Skeletal muscle satellite cell (primary cell): Measurements from ENCODE around the gene CRACDL.

Source experiments
- H3K27me3 ChIP-seq: 2 replicates; pipeline ENCODE4 v1.7.0; 2013; ENCODE audit warnings: low read length; ENCODE audit not compliant: control insufficient read depth, insufficient read depth
- H3K36me3 ChIP-seq: 2 replicates; pipeline ENCODE4 v1.7.0; 2013; ENCODE audit warnings: mild to moderate bottlenecking, control low read depth, low read length; ENCODE audit not compliant: insufficient read depth
- H3K4me1 ChIP-seq: 2 replicates; pipeline ENCODE4 v1.7.0; 2013; ENCODE audit warnings: low read length; ENCODE audit not compliant: control insufficient read depth, insufficient read depth
- H3K4me2 ChIP-seq: 2 replicates; pipeline ENCODE4 v1.7.0; 2013; ENCODE audit warnings: mild to moderate bottlenecking, low read length
- H3K4me3 ChIP-seq: 2 replicates; pipeline ENCODE4 v1.7.0; 2013; ENCODE audit warnings: low read length
- H3K9ac ChIP-seq: 2 replicates; pipeline ENCODE4 v1.7.0; 2013; ENCODE audit warnings: mild to moderate bottlenecking, low read depth, low read length, moderate library complexity
- H3K9me3 ChIP-seq: replicated peaks from 2 replicates; pipeline ENCODE4 v1.7.0; 2013; ENCODE audit warnings: mild to moderate bottlenecking, control low read depth, low read length

CRACDL gene

DNA sequence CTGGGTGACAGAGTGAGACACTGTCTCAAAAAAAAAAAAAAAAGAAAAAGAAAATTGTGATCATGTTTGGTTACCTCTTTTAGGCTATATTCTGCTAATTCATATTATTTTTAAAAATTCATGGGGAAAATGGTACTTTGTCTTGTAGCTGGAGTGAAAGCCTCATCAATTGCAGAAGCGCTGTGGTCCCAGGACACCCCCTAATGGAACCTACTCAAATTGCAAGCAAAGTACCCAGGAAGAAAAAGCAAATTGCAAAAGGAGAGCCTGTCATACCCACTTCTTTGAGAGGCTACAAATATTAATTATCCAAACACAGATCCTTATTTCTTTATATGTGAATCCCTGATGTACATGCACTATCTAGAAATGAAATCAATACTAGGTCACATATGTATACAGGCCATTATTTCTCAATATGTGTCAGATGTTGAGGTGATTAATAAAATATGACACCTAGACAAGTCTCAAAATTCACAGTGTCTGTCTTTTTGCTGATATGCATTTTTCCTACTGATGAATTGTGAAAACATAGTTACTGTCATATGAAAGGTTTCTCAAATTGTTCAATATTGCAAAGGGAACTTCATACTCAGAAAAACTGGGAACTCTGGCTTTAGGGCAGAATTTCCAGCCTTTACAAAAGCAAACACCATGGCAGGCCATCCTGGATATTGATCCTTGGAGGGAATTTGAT, 12.6 kb downstream of the CRACDL start:
- Histone ChIP-seq H3K9me3 (no peaks in the 10 kb centered on the region), H3K4me2 (no peak overlapping the region)

DNA sequence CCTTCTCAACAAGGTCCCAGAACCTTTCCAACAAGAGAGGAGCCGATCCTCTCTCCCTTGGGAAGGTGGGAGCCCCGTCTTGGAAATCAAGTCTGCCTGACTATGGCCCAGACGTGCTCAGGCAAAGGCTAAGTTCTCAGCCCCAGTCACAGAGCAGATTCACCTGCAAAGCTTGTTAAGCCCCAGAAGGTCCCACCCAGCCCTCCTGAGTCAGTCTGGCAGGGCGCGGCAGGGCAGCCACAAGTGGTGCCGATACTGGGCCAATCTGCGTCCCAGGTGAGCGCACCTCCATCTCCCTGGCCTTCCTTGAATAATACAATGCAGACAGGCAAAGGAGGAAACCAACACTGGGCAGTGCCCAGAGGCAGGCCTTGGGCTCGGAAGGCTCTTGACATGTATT, 15.0 kb downstream of the CRACDL start:
- H3K9ac ChIP-seq, result no peak overlapping the region
- no peaks in the 10 kb centered on the region for H3K9me3 ChIP-seq
- no peak overlapping the region for H3K4me2 ChIP-seq
- no peak overlapping the region for H3K4me3 ChIP-seq
- no peaks in the 10 kb centered on the region for H3K27me3 ChIP-seq
- H3K36me3 ChIP-seq, result no peaks in the 10 kb centered on the region
- peaks cover 15% of the 10 kb centered on the region for H3K4me1 ChIP-seq

More for the DNA sequence above, 12.6 kb downstream of the CRACDL start:
- Histone ChIP-seq H3K4me1 (peaks cover 10% of the 10 kb centered on the region), H3K36me3 (no peaks in the 10 kb centered on the region), H3K9ac (no peak overlapping the region), H3K27me3 (no peaks in the 10 kb centered on the region), H3K4me3 (no peak overlapping the region)

DNA sequence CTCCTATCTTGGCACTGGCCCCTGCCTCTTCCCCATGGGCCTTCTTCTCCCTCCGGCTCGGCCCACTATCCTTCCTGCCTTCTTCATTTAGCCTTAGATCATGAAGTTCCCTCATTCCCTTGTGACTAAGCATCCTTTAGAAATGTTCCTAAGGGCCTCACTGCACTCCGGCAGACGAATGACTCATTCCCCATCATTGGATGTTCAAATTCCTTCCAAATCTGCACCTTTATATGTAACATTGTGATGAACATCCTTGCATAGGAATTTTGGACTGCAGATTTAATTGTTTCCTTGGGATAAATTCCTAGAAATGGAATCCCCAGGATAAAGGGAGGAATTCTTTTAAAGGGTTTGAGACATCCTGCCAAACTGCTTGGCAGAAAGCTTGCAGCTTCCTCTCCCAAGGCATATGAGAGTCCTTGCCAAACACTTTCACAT, 19.0 kb downstream of the CRACDL start:
- no peaks in the 10 kb centered on the region for H3K27me3 ChIP-seq
- H3K4me2 ChIP-seq, result peak overlapping the region; percentile 40
- no peaks in the 10 kb centered on the region for H3K36me3 ChIP-seq
- no peaks in the 10 kb centered on the region for H3K9me3 ChIP-seq
- peak overlapping the region; percentile 63 for H3K9ac ChIP-seq
- no peak overlapping the region for H3K4me3 ChIP-seq
- H3K4me1 ChIP-seq, result peaks cover 55% of the 10 kb centered on the region

DNA sequence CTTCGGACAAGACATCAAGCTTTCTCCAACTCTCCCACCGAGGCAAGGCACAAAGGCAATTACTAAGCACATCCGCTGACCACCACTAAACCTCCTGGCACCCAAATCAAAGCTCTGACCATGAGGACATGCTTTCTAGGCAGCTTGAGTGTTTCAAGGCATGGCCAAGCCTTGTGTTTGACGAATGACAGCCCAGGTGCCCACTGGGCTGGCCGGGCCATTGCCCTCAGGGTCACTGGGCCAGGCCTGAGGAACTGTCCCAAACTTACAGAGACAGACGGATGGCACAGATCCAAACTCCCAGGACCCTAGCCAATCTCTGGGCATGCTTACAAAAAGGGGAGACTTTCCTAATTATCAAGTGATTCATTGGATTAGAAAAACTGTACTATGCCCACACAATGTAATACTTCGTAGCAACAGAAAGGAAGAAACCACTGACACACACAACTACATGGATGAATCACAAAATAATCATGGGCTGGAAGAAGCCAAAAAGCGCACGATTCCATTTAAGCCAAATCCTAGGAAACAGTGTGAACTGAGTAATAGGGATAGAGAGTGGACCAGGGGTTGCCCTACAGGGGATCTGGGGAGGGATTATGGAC, 20.2 kb downstream of the CRACDL start:
- Histone ChIP-seq H3K4me2 (peak overlapping the region; percentile 32), H3K4me3 (no peak overlapping the region), H3K9me3 (no peaks in the 10 kb centered on the region), H3K36me3 (no peaks in the 10 kb centered on the region), H3K27me3 (no peaks in the 10 kb centered on the region), H3K9ac (no peak overlapping the region), H3K4me1 (peaks cover 67% of the 10 kb centered on the region)

DNA sequence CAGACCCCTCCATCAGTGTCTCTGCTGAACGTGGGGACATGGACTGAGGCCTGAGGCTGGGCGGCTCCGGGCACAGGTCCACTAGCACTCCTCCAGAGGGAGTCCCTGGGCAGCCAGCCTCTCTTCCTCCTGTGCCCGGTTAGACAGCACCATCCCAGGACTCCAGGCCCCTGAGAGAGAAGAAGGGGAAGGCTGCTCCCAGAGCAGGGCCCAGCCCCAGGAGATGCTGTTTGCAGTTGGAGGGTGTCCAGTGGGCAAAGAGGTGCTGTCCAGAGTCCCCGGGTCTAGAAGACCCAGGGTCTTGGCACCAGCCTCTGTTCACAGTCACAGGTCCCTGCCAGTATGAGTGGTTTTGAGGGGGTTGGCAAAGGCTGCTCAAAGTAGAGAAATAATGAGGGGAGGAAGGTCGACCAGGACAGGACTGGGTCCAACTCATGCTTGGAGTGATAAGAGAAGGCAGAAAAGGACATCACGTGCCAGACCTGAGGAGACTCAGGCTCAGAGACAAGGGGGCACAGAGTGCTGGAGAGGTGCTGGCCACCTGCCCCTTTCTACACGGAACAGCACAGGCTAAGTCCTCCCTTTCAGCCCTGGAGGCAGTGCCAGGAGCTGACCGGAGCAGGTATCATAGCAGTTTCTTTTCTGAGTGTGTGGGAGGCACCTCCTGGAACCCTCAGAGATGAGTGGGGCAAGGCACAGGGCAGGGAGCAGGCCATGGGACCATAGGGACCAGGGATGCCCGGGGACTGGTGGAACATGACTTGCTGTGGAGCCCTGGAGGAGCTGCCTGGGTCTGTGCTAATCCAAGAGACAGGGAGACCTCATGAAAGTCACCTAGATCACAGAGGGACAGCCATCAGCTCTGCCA, 21.1 kb downstream of the CRACDL start:
- Histone ChIP-seq H3K36me3 (no peaks in the 10 kb centered on the region), H3K27me3 (no peaks in the 10 kb centered on the region), H3K4me2 (no peak overlapping the region), H3K9me3 (no peaks in the 10 kb centered on the region), H3K4me3 (no peak overlapping the region), H3K9ac (no peak overlapping the region), H3K4me1 (peaks cover 69% of the 10 kb centered on the region)

DNA sequence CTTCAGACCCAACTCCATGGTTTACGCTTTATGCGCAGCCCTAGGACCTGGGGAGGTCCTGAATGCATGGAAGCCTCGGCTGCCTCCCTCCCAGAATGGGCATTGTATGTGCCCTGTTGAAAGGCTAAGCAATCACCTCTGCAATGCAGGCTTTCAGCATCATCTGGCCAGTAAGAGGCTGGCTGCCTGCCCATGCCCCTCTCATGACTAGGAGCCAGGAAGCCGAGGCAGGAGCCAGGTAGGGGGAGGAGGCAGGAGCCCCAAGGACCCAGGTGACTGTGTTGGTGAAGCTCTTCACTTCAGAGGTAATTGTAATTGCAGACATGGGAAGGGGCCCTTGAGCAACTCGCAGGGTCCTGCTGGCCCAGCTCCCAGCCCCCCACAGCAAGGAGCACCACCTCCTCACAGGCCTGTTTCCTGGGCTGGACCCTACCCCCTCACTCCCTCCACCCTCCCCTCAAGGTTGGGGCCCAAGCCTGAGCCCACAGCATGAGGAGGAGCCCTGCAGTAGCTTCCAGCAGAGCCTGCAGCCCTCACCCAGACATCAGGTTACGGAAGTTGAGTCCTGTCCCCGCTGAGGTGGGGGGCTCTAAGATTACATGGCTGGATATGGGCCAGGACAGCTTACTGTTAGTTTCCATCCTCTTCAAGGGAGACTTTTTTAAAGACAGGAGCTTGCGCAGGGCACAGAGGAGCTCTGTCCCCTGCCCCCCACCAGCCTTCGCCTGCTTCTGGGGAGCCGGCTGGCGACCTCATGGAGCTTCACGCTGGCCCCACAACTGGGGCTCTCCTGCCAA, 21.9 kb downstream of the CRACDL start:
- Histone ChIP-seq H3K4me2 (no peak overlapping the region), H3K4me1 (peaks cover 77% of the 10 kb centered on the region), H3K9me3 (no peaks in the 10 kb centered on the region), H3K27me3 (no peaks in the 10 kb centered on the region), H3K4me3 (no peak overlapping the region), H3K36me3 (no peaks in the 10 kb centered on the region), H3K9ac (no peak overlapping the region)

DNA sequence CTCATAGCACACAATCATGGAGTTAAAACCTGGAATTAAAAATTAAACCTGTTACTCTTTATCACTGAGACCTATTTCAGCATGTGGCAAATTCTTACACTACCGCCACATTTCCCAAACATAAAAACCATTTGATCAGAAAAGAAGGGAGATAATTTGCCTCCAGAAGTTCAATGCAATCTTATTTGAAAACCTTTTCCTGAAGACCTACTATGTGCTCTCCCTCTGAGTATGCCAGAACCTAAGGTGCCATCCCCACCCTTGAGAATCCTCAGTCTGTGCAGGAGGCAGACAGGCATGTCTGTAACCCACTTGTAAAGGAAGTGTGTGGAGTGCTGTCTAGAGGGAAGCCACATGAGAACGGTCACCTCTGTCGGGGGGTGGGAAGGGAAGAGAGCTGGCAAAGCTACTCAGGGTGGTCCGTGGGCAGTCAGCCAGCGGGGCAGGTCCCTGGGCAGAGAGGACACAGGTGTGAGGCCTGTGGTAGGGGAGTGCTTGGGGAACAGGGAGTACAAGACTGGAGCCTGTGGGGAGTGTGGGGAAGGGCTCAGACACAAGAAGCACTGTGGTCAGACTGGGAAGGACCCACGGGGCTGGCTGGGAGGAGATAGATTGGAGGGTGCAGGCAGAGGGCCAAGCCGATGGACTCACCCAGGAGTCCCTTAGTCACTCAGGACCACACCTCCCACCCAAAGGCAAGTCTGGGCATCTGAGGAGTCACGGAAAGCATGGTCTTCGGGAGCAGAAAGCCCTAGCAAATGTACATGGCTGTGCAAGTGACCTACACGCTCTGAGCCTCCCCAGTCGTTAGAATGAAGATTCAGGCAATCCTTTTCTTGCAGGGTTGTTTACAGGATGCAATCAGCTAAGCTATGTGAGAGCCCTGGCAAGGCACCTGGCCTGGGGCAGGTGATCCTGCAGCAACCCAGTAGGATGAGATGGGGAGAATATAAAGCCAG, 22.8 kb downstream of the CRACDL start:
- Histone ChIP-seq H3K4me3 (peak overlapping the region; percentile 12), H3K9ac (peak overlapping the region; percentile 32), H3K4me2 (peak overlapping the region; percentile 79), H3K4me1 (peaks cover 86% of the 10 kb centered on the region), H3K9me3 (no peaks in the 10 kb centered on the region), H3K27me3 (no peaks in the 10 kb centered on the region), H3K36me3 (no peaks in the 10 kb centered on the region)

DNA sequence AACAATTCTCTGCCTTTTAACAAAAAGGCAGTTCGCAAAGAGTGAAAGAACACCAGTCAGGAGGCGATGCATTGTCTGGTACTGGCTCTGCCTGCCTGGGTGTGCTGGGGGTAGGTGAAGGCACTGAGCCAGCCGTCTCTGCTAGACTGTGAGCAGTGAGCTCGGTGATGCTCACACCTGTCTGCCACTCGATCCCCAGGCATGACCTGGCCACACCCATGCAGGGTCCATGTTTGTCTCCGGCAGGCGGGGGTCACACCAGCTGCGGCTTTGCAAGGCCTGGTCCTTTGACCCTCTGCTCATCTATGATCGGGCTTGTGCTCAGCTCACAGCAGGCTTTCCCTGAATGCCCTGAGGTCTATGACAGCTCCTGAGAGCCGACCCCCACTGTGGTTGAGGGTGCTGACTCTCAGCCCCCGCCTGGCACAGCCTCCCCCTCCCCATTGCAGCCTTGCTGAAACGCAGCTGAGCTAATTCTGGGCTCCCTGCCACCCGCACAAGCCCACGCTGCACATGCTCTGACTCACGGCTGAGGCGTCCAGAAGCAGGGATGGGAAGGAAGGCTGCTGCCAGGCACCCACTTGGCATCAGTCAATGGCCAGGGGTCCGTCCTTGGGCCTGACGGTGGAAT, 23.7 kb downstream of the CRACDL start:
- no peaks in the 10 kb centered on the region for H3K36me3 ChIP-seq
- H3K9ac ChIP-seq, result peak overlapping the region; percentile 61
- peaks cover 84% of the 10 kb centered on the region for H3K4me1 ChIP-seq
- peak overlapping the region; percentile 47 for H3K4me3 ChIP-seq
- H3K4me2 ChIP-seq, result peak overlapping the region; percentile 79
- no peaks in the 10 kb centered on the region for H3K27me3 ChIP-seq
- no peaks in the 10 kb centered on the region for H3K9me3 ChIP-seq

DNA sequence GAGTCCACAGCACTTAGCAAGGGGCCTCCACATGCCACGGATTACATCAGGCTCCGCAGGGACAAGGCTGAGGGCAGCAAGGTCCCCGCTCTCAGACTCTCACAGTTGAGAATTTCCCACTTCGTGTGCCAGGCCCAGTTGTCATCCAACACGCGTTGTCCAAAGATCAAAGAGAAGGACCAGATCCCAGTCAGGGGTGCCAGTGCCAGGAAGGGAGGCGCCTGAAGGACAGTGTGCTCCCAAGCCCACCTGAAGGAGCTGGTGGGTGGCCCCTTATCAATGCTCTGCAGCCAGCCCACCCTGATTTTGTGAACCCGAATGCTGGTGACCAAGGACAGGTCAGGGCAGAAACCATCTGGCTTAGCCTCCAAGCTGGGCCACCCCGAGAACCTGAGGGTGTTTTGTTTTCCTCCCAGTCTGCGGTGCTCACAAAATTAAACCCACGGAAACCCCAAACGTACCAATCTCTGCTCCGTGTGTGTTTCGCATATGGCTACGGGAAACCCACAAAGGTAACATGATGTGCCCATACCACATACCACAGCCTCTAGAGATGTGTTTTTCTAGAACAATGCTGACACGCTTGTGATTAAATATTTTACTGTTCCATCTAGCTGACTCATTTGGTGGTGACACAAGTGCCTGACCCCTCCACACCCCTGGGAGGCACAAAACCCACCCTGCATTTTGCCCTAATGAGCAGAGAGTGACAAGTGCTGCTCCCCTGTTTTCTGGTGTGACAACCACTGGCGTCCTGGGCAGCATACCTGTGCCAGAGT, 24.5 kb downstream of the CRACDL start:
- H3K27me3 ChIP-seq, result no peaks in the 10 kb centered on the region
- peak overlapping the region; percentile 79 for H3K4me2 ChIP-seq
- H3K4me1 ChIP-seq, result peaks cover 77% of the 10 kb centered on the region
- H3K9ac ChIP-seq, result peak overlapping the region; percentile 61
- H3K9me3 ChIP-seq, result no peaks in the 10 kb centered on the region
- no peaks in the 10 kb centered on the region for H3K36me3 ChIP-seq
- peak overlapping the region; percentile 47 for H3K4me3 ChIP-seq

DNA sequence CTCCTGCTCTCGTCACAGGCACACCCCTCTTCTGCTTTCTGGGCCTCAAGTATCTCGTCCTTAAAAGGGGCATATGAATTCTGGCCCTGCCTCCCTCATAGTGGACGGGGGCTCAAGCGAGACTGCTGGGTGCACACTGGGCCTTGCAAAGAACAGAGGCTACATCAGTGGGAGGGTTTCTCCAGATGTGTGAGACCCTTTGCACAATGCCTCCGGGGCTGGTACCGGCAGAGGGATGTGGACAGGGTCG, 25.0 kb downstream of the CRACDL start:
- H3K4me1 ChIP-seq, result peaks cover 72% of the 10 kb centered on the region
- no peaks in the 10 kb centered on the region for H3K36me3 ChIP-seq
- no peaks in the 10 kb centered on the region for H3K27me3 ChIP-seq
- no peak overlapping the region for H3K4me2 ChIP-seq
- no peak overlapping the region for H3K4me3 ChIP-seq
- no peak overlapping the region for H3K9ac ChIP-seq
- no peaks in the 10 kb centered on the region for H3K9me3 ChIP-seq
